NCI-H748 (cell line): ENCODE results near the gene ARHGAP25.

ENCODE experiments used
- DNase-seq: peaks from one replicate; lab custom pipeline; 2025; ENCODE audit not compliant: unreplicated experiment; lab: John Stamatoyannopoulos, UW

ARHGAP25 gene

GRCh38 chr2:68828887-68829708, 94.5 kb downstream of the ARHGAP25 start:
- DNase-seq: peak; percentile 6

GRCh38 chr2:68829749-68830148, 95.1 kb downstream of the ARHGAP25 start:
- DNase-seq: no peak

GRCh38 chr2:68831686-68832232, 97.1 kb downstream of the ARHGAP25 start:
- DNase-seq: no peak

DNA sequence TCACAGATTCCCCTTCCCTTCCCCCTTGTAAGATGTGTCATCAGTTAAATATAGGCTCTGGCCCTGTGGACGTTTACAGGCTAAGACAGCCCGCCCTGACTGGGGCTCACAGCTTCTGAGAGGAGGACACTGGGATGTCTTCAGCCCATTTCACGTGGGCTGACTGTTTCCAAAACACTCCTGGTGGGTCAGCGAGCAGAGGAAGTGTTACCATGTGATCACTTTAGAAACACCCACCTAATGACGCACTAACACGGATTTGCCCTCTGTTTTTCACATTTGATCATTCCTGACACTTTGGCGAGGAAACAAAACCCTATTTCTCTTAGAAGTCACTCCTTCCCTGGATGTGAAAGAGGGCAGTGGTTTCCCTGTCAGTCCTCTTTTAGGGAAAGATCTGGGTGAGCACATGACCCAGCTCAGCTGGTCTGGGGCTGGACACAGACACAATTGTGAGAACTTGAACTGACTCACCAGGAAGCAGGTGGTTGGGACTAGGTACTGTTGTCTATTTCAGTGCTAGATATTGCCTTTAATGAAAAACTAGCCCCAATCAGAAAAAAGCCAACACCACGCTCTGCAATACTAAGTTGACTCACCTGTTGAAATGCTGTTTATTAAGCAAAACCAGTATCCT, 97.7 kb downstream of the ARHGAP25 start:
- no peak for DNase-seq

GRCh38 chr2:68833162-68833561, 98.6 kb downstream of the ARHGAP25 start:
- DNase-seq: no peak

GRCh38 chr2:68834737-68835376, 100.2 kb downstream of the ARHGAP25 start:
- no peak for DNase-seq

GRCh38 chr2:68835621-68836020, 101.0 kb downstream of the ARHGAP25 start:
- DNase-seq: no peak

DNA sequence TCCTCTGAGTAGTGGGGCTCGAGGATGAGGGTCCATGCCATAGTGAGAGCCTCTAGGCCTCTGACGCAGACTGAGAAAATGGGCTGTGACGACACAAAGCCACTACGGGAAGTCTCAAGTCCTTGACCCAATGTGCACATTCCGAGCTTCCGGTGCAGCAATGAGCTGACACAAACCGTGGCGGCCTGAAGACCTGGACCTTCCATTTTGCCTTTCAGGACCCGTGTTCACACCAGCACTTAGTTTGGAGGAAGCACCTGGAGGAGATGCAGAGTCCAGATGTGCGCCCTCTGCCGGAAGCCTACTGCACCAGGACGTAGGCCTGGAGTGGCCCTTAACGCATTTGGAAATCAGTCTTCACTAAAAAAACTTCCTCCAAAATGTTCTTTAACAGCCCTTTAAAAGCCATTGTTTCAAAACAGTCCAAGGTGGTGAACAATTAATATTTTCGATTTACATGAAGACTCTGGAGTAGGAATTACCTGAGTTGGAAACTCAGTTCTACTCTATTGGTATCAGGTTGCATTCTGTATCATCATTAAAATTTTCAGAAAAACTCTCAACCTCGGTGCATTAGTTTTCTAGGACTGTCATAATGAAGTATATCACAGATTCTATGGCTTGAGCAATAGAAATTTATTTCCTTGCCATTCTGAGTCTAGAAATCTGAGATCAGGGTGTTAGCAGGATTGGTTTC, 102.7 kb downstream of the ARHGAP25 start:
- DNase-seq: peak; percentile 4

DNA sequence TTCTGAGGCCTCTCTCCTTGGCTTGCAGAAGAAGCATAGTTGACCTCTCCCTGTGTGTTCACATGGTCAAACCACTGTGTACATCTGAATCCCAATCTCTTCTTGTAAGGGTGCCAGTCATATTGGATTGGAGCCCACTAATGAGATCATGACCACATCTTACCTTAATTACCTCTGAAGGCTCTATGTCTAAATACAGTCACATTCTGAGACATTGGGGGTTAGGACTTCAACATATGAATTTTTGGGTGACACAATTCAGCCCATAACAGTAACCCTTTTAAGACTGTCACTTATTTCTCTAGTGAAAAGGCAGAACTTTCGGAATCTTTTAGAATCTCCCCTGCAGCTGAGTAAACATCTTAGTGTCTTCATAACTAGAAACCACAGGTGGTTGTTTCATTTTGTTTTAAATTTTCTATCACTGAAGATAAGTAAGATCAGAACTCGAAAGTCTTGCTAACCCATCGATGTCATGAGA, 103.3 kb downstream of the ARHGAP25 start:
- DNase-seq: no peak

GRCh38 chr2:68838641-68839040, 104.0 kb downstream of the ARHGAP25 start:
- no peak for DNase-seq

DNA sequence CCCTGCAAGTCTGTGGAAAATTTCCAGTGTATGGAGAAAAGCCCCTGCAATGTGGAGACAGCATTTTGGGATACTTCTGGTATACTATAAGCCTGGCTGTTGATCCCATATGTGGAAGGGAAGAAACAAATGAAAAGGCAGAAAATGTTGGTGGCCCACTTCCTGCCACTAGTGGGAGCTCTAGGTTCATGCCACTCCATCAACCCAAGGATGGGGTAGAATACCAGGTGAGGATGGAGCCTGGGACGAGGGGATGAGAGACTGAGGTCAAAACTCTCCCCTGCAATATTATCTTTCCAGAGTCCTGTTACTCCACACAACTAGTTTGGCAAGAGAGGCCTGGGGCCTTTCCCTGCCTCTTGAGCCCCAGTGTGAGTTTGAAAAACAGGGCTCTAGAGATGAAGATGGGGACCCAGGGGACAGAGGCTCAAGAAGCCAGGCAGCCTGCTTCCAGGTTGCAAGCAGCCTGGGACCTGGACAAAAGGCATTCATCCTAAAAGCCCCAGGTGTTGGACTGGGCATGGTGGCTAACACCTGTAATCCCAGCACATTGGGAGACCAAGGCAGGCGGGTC, 104.7 kb downstream of the ARHGAP25 start:
- DNase-seq: peak; percentile 3

GRCh38 chr2:68845043-68845442, 110.4 kb downstream of the ARHGAP25 start:
- no peak for DNase-seq

DNA sequence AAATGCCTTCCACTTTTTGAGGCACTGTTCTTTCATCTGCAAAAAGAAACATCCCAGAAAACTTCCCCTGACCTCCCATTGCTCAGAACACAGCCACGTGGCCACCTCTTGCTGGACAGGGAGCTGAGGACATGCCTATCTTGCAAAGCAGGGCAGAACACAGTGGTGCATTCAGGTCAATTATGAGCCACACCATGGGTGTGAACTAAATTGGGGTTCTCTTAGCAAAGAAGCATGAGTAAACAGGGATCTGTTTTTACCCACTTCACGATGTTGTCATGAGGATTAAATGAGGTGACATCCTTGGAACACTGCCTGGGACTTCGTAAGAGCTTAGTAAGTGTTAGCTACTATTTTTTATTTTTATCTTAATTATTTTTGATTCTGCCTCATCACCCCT, 111.5 kb downstream of the ARHGAP25 start:
- no peak for DNase-seq

DNA sequence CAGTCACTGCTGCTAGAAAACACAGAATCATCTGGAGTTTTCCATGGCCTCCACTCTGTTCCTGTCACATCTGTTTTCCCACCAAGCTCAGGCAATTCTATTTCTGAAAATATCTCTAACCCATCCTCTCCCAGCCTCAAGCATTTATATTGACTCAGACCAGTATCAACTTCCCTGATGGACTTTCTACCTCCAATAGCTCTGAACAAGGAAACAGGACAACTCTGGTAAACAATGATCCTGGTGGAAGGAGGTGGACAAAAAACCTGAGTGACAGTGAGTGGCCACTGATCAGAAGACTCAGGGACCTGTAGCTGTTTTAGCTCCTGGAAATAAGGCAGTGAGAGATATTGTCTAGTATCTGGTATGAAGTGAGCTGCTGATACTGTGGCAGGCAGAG, 113.1 kb downstream of the ARHGAP25 start:
- no peak for DNase-seq

DNA sequence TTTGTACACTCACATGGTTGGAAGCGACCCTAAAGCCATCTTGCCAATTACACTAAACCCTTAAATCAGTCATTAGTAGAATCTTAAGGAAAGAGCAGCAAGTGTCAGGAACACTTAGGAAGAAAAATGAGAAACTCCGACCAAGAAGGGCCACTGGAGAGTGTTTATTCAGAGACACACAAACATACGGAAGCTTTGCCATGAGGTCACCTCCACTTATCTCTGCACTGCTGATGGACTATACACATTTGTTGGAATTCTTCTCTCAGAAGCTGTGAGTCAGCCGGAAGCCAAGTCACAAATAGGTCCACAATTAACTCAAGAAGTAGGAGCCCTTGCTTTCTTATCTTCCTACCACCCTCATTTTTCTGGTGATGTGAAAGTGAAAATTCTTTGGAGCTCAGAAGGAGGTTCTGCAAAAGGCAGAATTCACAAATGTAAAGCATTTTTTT, 115.0 kb downstream of the ARHGAP25 start:
- no peak for DNase-seq

GRCh38 chr2:68850524-68850923, 115.9 kb downstream of the ARHGAP25 start:
- no peak for DNase-seq

DNA sequence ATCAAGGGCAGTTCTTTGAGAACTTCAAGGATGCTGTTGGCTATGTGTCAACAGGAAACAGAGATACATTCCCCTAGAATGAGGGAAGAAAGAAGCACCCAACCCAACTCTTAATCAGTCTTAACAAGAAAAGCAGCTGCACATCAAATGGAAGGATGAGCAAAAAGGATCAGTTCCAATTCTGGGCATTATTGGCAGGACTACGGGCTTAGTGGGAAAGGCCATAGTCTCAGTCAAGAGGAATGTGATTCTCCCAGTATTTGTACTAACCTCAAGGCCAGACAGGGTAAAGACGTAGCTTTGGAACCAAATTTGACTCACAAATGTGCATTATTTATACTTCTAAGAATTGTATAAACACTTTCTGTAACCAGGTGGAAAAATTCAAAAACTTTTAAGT, 118.4 kb downstream of the ARHGAP25 start:
- DNase-seq: no peak

DNA sequence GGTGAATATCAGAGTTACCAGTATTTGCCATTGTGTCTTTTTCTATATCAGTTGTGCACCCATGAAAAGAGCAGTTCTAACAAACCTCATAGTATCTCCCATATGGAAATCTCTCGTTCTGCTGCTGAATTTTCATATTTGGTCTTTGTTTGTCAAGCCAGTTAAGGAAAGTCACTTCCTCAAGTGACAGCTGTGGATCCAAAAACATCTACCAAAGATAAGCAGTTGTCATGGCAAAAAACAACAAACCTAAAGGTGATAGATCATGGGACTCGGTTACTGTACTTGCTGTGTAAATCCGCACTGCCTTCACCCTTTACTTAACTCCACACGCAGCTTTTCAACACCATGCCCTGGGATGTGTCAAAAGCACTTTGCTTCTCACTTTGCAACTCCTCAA, 119.3 kb downstream of the ARHGAP25 start:
- no peak for DNase-seq

DNA sequence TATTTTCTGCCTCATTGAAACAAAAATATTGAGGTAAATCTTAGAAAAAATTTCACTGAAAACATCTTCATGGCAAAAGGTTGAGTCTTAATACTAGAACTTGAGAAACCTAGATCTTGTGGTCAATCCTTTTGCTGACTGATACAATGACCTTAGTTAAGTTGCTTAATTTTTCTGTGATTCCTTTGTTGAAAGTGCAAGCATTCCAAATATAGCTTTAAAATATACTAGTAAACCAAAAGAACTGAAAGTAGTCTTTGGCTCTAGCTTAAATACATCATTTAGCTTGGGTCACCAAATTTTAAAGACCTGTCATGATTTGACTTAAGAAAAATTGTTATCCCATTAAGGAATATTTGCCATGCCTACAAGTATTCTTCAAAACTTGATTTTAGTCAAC, 119.9 kb downstream of the ARHGAP25 start:
- no peak for DNase-seq

GRCh38 chr2:68855550-68855949, 120.9 kb downstream of the ARHGAP25 start:
- no peak for DNase-seq
